GM18526 (cell line): ENCODE data around the gene BEND5.

Source experiments
- POLR2A ChIP-seq: IDR thresholded peaks from 3 replicates; pipeline ENCODE4 v1.6.1; 2011; ENCODE audit not compliant: insufficient read length; ENCODE audit errors: extremely low read depth

BEND5 gene

GRCh38 chr1:48683839-48684238 lies 92.9 kb downstream of the BEND5 start:
- no peak for TF ChIP-seq POLR2A

- no peak for TF ChIP-seq POLR2A
These were observed 95.0 kb downstream of the BEND5 start for GRCh38 chr1:48681476-48682305.

GRCh38 chr1:48680411-48681035 lies 96.2 kb downstream of the BEND5 start:
- TF ChIP-seq POLR2A: no peak

DNA sequence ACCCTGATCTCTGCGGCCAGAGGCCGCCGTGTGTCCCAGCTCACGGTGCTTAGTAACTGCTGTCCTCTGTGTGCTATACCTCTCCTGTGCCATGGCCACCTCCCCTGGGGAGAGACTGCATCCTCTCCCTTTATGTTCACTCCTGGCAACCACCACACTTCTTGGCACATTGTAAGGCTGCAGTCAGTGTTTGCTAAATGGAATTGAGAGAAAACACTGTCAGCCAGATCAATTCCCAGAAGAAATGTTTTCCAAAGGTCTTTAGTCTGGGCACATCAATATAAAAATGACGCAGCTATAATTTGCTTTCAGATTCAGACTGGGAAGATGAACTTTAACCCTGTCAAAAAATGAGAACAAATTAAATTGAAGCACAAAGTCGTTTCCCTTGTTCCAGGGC lies 96.8 kb downstream of the BEND5 start:
- no peak for TF ChIP-seq POLR2A

DNA sequence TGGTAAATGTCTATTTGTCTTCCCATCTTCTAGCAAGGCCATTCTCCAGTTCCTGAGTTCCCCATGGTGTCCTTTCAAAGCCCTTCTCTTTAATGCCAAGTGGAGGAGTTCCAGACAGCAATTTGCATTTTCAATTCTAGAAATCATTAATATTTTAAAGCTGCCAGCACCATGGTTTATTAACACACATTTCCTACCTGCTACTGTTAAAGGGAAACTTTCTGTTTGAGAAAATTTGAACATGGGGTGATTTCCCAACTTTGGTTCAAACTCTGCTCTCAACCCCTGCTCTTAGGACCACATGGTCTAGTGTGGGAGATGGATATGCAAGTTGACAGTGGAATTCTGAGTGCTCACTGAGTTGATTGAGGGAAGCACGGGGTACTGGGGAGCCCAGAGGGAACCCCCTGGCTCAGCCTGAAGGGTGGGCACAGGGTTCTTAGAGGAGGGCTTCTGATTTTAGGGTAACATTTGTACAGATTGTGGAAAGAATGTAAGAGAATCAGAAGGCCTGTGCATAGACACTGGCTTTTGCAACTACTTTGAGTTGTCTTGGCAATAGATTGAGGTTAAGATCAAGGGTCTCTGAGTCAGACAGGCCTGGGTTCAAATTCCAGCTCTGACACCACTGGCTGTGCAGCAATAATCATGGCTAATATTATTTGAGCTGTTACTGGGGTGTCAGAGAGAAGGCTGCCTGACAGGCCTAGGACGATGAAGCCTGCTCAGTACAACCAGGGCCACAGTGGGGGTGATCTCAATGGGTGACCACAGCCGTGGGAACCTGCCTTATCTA lies 97.8 kb downstream of the BEND5 start:
- TF ChIP-seq POLR2A: no peak
